Stimulated activated naive CD8-positive, alpha-beta T cell treated with anti-CD3 and anti-CD28 coated beads, Interleukin-15, Interleukin-2, amounts not matched to agents 100 U/mL and 50 U/mL, for 24 hours (primary cell): ENCODE results near the gene SLC9A3.
A peak's percentile ranks its signal among the peaks of the same experiment; 100 is the strongest.

Experiments used
- ATAC-seq: fragments of 150-1000 bp; cut with Tn5 transposase; one replicate; pipeline ENCODE4 v1.10.0; 2021
- DNase-seq: peaks from one replicate; pipeline ENCODE4 v3.0.0; 2021

SLC9A3 gene

DNA sequence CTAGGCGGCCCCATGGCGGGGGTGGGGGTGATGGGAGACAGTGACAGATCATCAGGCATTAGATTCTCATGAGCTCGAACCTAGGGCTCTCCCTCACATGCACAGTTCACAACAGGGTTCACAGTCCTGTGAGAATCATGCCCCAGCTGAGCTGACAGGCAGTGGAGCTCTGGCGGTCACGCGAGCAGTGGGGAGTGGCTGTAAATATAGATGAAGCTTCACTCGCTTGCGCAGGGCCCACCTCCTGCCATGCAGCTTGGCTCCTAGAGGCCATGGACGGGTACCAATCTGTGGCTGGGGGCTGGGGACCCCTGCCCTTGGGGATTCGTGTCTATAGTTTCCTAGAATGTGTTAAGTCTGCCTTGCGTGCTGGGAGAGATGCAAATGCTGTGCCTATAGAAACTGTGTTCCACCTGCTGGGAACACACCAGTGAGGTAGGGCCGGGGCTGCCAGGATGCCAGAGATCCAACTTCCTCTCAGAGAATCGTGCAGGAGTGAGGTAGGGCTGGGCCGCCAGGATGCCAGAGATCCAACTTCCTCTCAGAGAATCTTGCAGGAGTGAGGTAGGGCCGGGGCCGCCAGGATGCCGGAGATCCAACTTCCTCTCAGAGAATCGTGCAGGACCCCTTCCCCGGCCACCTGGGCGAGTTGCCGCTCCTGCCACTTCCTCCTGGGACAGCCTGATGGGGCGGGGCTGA is 95.3 kb downstream of the SLC9A3 start:
- DNase-seq = no peak
- no peak for ATAC-seq

DNA sequence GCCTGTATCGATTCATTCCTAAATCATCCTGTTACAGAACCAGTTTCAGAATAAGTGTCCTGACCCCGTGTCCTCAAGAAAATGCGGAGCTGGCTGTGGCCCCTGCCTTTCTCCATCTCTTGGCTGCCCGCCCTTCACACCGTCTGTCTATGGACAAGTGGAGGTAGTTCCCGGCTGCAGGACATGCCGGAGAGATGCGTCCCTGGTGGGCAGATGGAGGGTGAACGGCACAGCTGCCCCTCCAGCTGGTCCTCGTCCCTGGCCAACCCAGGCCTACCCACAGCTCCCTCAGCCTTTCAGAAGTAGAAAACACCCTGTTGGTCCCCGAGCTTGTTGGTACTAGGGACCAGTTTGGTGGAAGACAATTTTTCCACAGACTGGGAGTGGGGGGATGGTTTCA is 96.0 kb downstream of the SLC9A3 start:
- DNase-seq (no peak), ATAC-seq (no peak)

- DNase-seq (no peak), ATAC-seq (no peak)
Observed at GRCh38 chr5:427415-428087, 96.7 kb downstream of the SLC9A3 start.

- ATAC-seq = no peak
- DNase-seq = no peak
Observed at GRCh38 chr5:426392-426976, 97.8 kb downstream of the SLC9A3 start.

- DNase-seq (peak; percentile 34), ATAC-seq (no peak)
Observed at GRCh38 chr5:425714-426113, 98.5 kb downstream of the SLC9A3 start.

DNA sequence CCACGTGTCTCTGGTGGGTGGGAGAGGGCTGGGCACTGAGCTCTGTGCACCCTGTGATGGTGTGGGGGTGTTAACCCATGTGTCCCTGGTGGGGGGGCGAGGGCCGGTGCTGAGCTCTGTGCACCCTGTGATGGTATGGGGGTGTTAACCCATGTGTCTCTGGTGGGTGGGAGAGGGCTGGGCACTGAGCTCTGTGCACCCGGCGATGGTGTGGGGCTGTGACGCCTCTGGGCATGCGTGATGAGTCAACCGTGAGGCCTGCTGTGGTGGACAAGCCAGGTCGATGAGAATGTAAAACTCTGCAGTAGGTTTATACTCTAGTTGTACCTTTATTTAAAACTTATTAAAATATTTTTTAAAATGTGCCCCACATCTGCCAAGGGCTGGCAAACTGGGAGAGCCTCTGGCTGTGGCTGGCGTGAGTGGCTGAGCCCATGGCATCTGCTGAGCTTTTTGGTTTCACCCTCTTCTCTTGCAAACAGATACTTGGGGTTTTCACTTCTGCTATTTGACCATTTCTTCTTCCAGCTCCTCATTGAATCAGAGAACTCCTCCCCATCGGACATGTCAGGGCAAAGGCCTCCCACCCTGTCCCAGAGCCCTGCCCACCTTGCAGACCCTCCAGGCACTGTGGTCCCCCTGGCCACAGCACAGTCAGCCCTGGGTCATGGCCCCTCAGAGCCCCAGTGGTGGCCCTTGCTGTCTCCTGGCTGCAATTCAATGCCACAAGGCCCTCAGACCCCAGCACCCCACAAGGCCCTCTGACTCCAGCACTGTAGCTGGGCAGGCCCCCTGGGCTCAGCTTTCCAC is 99.7 kb downstream of the SLC9A3 start:
- ATAC-seq = no peak
- no peak for DNase-seq

- DNase-seq = no peak
- ATAC-seq = no peak
Observed at GRCh38 chr5:423626-424261, 100.5 kb downstream of the SLC9A3 start.

DNA sequence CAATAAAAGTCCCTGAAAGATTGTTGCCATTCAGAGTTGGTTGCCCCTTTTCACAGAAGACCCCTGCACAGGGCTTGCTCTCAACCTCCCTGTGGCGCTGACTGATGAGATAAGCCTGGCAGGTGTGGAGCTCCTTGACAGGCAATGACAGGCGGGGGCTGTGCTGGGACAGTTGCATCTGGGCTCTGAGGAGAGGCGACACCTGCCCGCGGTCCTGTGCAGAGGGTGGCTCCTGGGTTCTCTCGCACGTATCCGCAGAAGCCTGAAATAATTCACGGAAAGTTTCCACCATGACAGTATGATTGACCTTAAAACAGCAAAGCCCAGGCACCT is 101.0 kb downstream of the SLC9A3 start:
- DNase-seq (no peak), ATAC-seq (no peak)

GRCh38 chr5:422323-423232 is 101.7 kb downstream of the SLC9A3 start:
- no peak for DNase-seq
- ATAC-seq = no peak

GRCh38 chr5:421901-422300 is 102.3 kb downstream of the SLC9A3 start:
- no peak for DNase-seq
- no peak for ATAC-seq

GRCh38 chr5:421287-421880 is 102.9 kb downstream of the SLC9A3 start:
- no peak for DNase-seq
- no peak for ATAC-seq

GRCh38 chr5:420632-421286 is 103.5 kb downstream of the SLC9A3 start:
- ATAC-seq (no peak), DNase-seq (no peak)
